Left colon (tissue), 2 donors: ENCODE measurements around the gene DNM2. TPM values are rescaled to one million over a fixed set of nuclear protein-coding genes. Genes with fewer than 3 reads are reported as not detected.
A peak's percentile ranks its signal among the peaks of the same experiment; 100 is the strongest.
"Not testable (repeated sequence)": the region's sequence is repeated elsewhere in the genome, so short reads cannot be mapped to it uniquely, and the experiment has no call there.

ENCODE experiments used
- ATAC-seq: fragments of 200-7000 bp; cut with Tn5 transposase; one replicate; pipeline ENCODE4 v1.9.1; 2020; ENCODE audit warnings: mild to moderate bottlenecking, moderate library complexity
- DNase-seq, 2 donors: peaks; one replicate each; pipeline ENCODE4 v3.0.0-alpha.2; 2020
- intact Hi-C, 2 donors: fragments of 100-400 bp; cut with DNase I in 1 of 2; cut with micrococcal nuclease in 1 of 2; formaldehyde crosslinking; loops; one replicate each; pipeline versions ENCODE4 v1.11.2 to v1.14.0; 2022; cut with DNase I, micrococcal nuclease
- total RNA-seq, 2 donors: library from RNA; stranded (reverse); fragmentation: NEBNext Ultra II Directional; extraction: Animal tissue kit (Norgen Biotek cat#: 25700); gene quantifications; one replicate each; pipeline ENCODE4 v1.2.1, GENCODE V29; 2021
- donor health status: DM: no; HTN: no; CAD: no.
- donor health status: DM: yes; HTN: yes; CAD: no.

The DNM2 gene
- total RNA-seq, 2 donors from 2014 or later: 446 to 618 TPM

DNA sequence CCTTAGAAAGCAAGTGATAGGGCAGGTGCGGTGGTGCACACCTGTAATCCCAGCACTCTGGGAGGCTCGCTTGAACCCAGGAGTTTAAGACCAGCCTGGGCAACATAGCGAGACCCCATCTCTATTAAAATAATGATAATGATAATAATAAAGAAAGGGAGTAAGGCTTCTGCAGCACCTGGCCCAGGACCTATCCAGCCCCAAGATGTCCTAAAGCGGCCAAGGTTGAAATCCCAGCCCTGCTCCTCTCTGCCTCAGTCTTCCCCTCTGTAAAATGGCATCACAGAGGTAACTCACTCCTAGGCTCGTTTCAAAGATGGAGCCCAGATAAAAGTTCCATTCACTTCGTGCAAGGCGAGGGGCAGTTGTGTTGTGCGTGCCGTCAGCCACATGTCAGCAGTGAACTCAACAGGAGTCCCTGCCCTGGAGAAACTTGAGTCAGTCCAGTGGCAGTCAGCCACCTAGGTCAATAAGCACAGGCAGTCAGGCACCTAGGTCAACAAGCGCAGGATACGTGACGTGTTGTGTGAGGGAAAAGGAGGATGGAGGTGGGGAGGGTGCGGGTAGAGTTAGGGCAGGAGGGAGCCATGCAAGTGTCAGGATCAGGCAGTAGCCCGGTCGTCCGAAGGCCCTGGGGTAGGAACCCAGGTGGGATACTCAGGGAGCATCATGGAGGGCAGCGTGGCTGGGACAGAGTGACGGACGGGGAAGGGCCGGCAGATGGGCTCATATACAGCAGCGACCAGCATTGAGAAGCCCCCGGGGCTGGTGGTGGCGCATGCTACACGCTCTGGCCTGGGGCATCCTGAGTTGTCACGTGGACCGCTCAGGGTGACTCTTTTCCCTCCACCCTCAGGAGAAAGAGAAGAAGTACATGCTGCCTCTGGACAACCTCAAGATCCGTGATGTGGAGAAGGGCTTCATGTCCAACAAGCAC is 101.5 kb downstream of the DNM2 start:
- DNase-seq (no peak), ATAC-seq (no peak)
- intact Hi-C loops: no loop called here

- DNase-seq (no peak), ATAC-seq (peak; percentile 12)
- intact Hi-C loops: no loop called here
Observed at GRCh38 chr19:10820173-10820572, 102.3 kb downstream of the DNM2 start.

DNA sequence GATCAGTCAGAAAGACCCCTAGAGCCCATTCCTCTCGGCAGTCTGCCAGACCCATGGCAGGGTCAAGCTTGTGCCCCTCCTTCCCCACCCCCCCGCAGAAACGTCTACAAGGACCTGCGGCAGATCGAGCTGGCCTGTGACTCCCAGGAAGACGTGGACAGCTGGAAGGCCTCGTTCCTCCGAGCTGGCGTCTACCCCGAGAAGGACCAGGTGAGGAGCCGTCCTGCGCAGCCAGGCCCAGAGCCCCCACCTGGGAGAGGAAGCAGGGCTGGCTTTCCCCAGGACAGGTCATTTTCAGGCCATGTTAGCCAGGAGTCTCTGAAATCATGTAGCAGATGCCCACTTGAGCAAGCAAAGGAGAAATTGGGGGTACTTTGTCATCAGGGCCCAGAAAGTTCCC is 105.8 kb downstream of the DNM2 start:
- DNase-seq (no peak), ATAC-seq (no peak)
- intact Hi-C loops: no loop called here

GRCh38 chr19:10826231-10826630 is 108.4 kb downstream of the DNM2 start:
- ATAC-seq (no peak), DNase-seq (no peak)
- intact Hi-C loops: no loop called here

- intact Hi-C loops: no loop called here
- ATAC-seq: no peak
- no peak for DNase-seq
Observed at GRCh38 chr19:10826846-10827245, 109.0 kb downstream of the DNM2 start.

- DNase-seq (no peak), ATAC-seq (peak; percentile 6)
- intact Hi-C loops: no loop called here
Observed at GRCh38 chr19:10828981-10829821, 111.3 kb downstream of the DNM2 start.

DNA sequence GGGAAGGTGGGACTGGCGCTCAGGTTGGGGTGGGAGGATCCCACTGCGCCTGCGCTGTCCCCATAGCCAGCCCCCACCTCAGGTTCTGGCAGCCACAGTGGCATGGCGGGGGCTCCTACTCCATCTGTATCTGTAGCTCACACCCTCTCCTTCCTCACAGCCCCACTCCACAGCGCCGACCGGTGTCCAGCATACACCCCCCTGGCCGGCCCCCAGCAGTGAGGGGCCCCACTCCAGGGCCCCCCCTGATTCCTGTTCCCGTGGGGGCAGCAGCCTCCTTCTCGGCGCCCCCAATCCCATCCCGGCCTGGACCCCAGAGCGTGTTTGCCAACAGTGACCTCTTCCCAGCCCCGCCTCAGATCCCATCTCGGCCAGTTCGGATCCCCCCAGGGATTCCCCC is 112.1 kb downstream of the DNM2 start:
- ATAC-seq (no peak), DNase-seq (no peak)
- intact Hi-C loops: no loop called here

- no peak for ATAC-seq
- DNase-seq: no peak
- intact Hi-C loops: no loop called here
Observed at GRCh38 chr19:10830370-10830769, 112.5 kb downstream of the DNM2 start.

DNA sequence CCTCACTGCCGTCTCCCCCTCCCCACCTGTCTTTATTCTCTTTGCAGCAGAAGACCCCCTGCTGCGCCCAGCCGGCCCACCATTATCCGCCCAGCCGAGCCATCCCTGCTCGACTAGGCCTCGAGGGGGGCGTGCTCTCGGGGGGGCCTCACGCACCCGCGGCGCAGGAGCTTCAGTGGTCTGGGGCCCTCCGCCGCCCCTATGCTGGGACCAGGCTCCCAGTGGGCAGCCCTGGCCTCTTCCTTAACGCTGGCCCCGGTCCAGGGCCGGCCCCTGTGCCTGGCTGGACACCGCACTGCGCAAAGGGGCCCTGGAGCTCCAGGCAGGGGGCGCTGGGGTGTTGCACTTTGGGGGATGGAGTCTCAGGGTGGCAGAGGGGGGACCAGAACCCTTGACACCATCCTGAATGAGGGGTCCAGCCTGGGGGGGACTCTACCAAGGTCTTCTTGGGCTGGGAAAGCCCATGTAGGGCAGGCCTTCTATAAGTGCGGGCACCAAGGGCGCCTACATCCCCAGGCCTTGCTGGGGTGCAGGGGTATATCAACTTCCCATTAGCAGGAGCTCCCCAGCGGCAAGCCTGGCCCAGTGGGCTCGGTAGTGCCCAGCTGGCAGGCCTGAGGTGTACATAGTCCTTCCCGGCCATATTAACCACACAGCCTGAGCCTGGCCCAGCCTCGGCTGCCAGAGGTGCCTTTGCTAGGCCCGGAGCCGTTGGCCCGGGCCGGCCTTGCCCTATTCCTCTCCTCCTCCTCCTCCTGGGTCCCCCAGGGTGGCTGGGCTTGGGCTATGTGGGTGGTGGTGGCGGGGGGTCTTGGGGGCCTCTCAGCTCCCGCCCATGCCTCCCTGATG is 113.3 kb downstream of the DNM2 start:
- no peak for ATAC-seq
- intact Hi-C loops: no loop called here
- DNase-seq: no peak

- no peak for ATAC-seq
- intact Hi-C loops: no loop called here
- DNase-seq: no peak
Observed at GRCh38 chr19:10831987-10832938, 114.4 kb downstream of the DNM2 start.

DNA sequence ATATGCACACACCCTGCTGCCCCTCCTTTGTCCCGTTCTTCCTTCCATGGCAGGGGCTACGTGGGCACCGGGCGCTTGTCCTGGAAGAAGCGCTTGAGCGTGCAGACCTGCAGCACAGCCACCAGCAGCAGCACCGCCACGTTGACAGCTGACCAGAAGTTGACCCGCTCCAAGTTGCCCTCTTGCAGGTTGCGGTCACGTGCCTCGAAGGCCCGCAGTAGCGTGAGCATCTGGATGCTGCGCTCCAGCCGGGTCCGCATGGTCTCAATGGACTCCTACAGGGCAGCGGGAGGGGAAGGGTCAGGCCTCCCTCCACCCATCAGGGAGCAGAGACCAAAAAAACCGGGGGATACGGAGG is 115.0 kb downstream of the DNM2 start:
- no peak for ATAC-seq
- intact Hi-C loops: no loop called here
- no peak for DNase-seq

- peak; percentile 3 for ATAC-seq
- DNase-seq: peak; percentile 58 to 100
- intact Hi-C loops: no loop called here
Observed at GRCh38 chr19:10835089-10835753, 117.3 kb downstream of the DNM2 start.

GRCh38 chr19:10835754-10836478 is 118.0 kb downstream of the DNM2 start, which contains the start of gene TMED1:
TSS of gene TMED1 (minus strand) at chr19:10836212. CDS start at chr19:10836191, 21 bp downstream.
- intact Hi-C loops: no loop called here
- peak; percentile 93 to 100 for DNase-seq
- ATAC-seq: peak; percentile 82

DNA sequence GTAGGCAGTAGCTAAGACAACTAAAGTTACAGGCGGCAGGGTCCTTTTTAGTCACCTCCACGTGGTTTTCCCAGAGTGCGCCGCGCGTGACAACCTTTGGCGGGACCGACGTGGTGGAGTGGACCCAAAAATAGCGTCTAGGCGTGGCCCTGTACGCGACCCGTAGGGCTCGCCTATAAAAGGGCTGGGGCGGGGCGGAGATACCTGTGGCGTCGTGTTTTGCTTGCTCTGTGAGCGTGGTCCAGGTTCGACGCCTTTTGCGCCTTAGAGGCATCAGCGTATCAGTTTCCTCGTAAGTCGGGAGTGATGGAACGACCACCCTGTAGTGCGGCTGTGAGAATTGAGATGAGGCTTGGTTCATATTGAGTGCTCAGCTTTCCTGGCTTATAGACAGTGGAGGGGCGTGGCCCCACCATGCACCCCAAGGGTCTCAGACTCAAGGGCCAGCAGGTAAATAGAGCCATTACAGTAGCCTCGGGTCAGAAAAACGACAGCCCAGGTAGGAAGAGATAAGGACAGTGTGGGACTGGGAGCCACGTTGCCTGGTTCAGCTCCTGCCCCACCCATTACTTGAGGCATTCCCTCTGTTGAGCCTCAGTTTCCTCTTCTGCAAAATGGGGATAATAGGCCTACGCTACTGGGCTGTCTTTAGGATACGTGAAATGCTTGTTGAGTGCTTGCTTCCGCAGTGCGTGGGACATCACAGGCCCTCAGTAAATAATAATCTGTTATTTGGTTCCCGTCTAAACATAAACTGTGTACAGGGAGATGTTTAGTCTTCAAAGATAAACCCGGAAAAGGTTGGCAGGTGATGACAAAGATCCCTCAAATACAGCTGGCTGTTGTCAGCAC is 118.8 kb downstream of the DNM2 start:
- ATAC-seq (peak; percentile 41), DNase-seq (peak; percentile 87 to 88)
- intact Hi-C loops: no loop called here

DNA sequence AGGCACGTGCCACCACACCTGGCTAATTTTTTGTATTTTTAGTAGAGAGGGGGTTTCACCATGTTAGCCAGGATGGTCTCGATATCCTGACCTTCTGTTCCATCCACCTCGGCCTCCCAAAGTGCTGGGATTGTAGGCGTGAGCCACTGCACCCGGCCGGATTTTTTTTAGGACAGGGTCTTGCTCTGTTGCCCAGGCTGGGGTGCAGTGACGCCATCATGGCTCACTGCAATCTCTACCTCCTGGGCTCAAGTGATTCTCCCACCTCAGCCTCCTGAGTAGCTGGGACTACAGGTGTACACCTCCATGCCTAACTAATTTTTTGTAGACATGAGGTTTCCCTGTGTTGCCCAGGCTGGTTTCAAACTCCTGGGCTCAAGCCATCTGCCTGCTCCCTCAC is 119.8 kb downstream of the DNM2 start:
- DNase-seq, ATAC-seq, intact Hi-C loops: not testable (repeated sequence)

- DNase-seq (no peak), ATAC-seq (no peak)
- intact Hi-C loops: no loop called here
Observed at GRCh38 chr19:10838377-10838776, 120.5 kb downstream of the DNM2 start.
